Muscle layer of colon (tissue), 2 donors: ENCODE results near the gene MYT1.

Experiments
- H3K27ac ChIP-seq: one replicate; pipeline ENCODE4 v1.7.0; 2013; ENCODE audit warnings: low read depth, mild to moderate bottlenecking, low read length, moderate library complexity
- H3K27me3 ChIP-seq, 2 donors: one replicate each; pipeline ENCODE4 v1.7.0; 2013; ENCODE audit warnings: low read length in 2 of 2, mild to moderate bottlenecking in 2 of 2; ENCODE audit not compliant: insufficient read depth in 2 of 2, control insufficient read depth in 1 of 2
- H3K36me3 ChIP-seq: one replicate; pipeline ENCODE4 v1.7.0; 2013; ENCODE audit warnings: mild to moderate bottlenecking, low read length; ENCODE audit not compliant: insufficient read depth
- H3K4me1 ChIP-seq: one replicate; pipeline ENCODE4 v1.7.0; 2013; ENCODE audit warnings: mild to moderate bottlenecking, low read length; ENCODE audit not compliant: insufficient read depth
- H3K4me3 ChIP-seq, 2 donors: one replicate each; pipeline ENCODE4 v1.7.0; 2013; ENCODE audit warnings: low read length in 2 of 2, low read depth in 1 of 2, mild to moderate bottlenecking in 1 of 2, moderate library complexity in 1 of 2
- H3K9ac ChIP-seq: one replicate; pipeline ENCODE4 v1.7.0; 2013; ENCODE audit warnings: low read length
- H3K9me3 ChIP-seq: one replicate; pipeline ENCODE4 v1.7.0; 2013; ENCODE audit warnings: mild to moderate bottlenecking, low read length
- donor health status: abdominal sarcoma.
- donor health status: Adenocarcinoma of cecum.

MYT1 gene

DNA sequence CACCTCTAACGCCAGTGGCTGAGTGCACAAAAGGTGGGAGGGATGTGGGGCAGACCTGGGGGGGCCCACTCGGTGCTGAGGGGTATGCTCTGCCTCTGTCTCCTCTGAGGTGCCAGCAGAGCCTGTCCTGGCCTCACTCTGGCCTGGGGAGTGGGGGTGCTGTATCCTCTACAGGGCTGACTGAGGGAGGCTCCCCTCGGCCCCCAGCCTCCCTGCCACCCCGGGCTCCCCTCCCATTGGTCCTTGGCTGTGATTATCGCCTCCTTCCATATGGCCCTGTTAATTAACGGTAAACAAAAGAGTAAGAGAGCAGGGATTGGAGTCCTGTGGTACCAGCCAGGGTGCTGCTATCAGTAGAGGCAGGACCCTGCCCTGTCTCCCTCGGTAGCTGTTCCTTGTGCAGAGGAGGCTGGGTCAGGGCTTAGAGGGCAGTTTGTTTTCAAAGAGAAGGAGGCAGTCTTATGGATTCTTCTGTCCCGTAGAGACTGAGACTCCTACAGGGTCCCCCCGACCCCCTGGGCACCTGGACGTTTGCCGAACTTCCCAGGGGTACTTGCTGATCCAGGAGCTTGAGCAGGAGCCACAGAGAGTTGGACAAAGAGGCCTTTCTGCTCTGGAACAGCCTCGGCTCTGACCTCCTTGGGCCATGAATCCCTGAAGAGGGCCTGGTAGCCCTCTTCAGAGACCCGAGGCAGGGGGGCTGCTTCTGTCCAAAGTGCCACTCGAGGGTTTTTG lies 1.8 kb downstream of the MYT1 start:
- no peaks in the 10 kb centered on the region for H3K36me3 ChIP-seq
- peaks cover 28 to 33% of the 10 kb centered on the region in 2 donors for H3K27me3 ChIP-seq
- no peak overlapping the region for H3K27ac ChIP-seq
- no peak overlapping the region for H3K9ac ChIP-seq
- no peak overlapping the region for H3K4me3 ChIP-seq
- no peaks in the 10 kb centered on the region for H3K9me3 ChIP-seq
- H3K4me1 ChIP-seq: no peaks in the 10 kb centered on the region

DNA sequence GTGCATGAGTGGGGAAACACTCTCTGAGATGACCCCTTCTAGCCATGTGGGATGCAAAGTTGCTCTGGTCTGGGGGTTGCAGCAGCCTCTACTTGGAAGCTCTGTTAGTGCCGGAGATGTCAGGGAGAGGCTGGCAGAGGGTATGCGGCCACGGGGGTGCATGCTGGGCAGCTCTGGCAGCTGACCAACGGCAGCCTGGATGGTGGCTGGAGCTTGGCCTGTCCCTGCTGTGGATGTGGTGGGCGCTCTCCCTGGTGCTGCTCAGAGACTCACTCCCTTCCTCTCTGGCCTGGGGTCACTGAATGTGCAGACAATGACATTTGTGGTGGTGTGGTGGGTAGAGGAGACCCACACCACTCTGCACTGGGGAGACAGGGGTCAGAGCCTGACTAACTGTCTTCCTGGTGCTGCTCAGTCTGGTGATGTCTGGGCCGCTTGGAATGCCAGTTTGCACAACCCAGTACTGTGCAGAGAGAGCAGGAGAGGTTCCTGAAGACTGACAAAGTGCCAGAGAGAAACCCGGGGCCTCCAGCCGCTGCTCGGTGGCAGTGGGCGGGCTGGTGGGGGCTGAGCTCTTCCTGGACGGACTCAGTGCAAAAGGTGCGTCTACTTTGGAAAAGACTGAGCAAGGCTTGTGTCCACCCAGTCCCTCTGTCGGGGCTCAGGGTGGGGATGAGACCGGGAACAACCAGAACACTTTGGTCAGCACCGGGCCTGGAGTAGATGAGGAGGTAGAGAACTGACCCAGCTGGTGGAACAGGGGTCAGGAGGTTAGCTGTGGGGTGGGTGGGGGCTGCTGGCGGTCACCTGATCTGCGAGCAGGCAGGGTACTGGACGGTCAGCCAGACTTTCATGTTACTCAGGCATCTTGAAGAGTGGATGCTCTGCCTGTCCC lies 2.7 kb downstream of the MYT1 start:
- Histone ChIP-seq H3K9me3 (no peaks in the 10 kb centered on the region), H3K9ac (no peak overlapping the region), H3K36me3 (no peaks in the 10 kb centered on the region), H3K4me3 (no peak overlapping the region), H3K27me3 (peaks cover 26 to 30% of the 10 kb centered on the region in 2 donors), H3K4me1 (no peaks in the 10 kb centered on the region), H3K27ac (no peak overlapping the region)

- no peaks in the 10 kb centered on the region for H3K4me1 ChIP-seq
- no peak overlapping the region for H3K4me3 ChIP-seq
- H3K27ac ChIP-seq: no peak overlapping the region
- H3K36me3 ChIP-seq: no peaks in the 10 kb centered on the region
- no peaks in the 10 kb centered on the region for H3K9me3 ChIP-seq
- H3K9ac ChIP-seq: no peak overlapping the region
- peaks cover 19 to 23% of the 10 kb centered on the region in 2 donors for H3K27me3 ChIP-seq
These were observed 3.4 kb downstream of the MYT1 start for GRCh38 chr20:64167676-64168075.

GRCh38 chr20:64168381-64169090 lies 4.3 kb downstream of the MYT1 start:
- peaks cover 14 to 25% of the 10 kb centered on the region in 2 donors for H3K27me3 ChIP-seq
- no peaks in the 10 kb centered on the region for H3K36me3 ChIP-seq
- no peak overlapping the region for H3K27ac ChIP-seq
- no peak overlapping the region for H3K9ac ChIP-seq
- no peak overlapping the region for H3K4me3 ChIP-seq
- H3K9me3 ChIP-seq: no peaks in the 10 kb centered on the region
- no peaks in the 10 kb centered on the region for H3K4me1 ChIP-seq

DNA sequence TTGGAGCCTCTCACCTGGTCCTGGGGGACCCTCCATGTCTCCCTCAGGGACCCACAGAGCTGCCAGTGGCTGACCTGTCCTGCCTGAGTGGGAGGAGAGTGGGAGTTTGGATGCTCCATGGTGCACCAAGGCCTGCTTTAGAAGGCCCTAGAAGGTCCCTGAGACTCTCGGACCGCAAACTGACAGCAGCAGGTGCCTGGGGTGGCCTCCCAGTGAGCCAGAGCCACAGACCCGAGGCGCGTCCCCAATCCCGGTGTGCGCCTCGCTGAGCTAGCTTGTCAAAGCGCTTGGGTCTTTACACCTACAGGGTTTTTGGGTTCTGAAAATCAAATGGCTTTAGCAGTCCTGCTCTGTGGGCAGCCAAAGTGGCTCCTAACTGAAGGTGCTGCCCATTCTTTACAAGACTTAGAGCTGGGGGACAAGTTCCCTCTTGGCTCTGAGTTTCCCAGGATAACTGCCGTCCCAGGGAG lies 4.9 kb downstream of the MYT1 start:
- Histone ChIP-seq H3K4me1 (no peaks in the 10 kb centered on the region), H3K4me3 (no peak overlapping the region), H3K36me3 (no peaks in the 10 kb centered on the region), H3K27ac (no peak overlapping the region), H3K27me3 (peaks cover 9 to 25% of the 10 kb centered on the region in 2 donors), H3K9ac (no peak overlapping the region), H3K9me3 (no peaks in the 10 kb centered on the region)

GRCh38 chr20:64171211-64171610 lies 7.0 kb downstream of the MYT1 start:
- Histone ChIP-seq H3K27me3 (peaks cover 7 to 16% of the 10 kb centered on the region in 2 donors), H3K9me3 (no peaks in the 10 kb centered on the region), H3K27ac (no peak overlapping the region), H3K9ac (no peak overlapping the region), H3K4me3 (no peak overlapping the region), H3K4me1 (no peaks in the 10 kb centered on the region), H3K36me3 (no peaks in the 10 kb centered on the region)

GRCh38 chr20:64173116-64173515 lies 8.9 kb downstream of the MYT1 start:
- Histone ChIP-seq H3K4me1 (no peaks in the 10 kb centered on the region), H3K36me3 (no peaks in the 10 kb centered on the region), H3K27ac (no peak overlapping the region), H3K9me3 (no peaks in the 10 kb centered on the region), H3K27me3 (peaks cover 0 to 7% of the 10 kb centered on the region in 2 donors), H3K9ac (no peak overlapping the region), H3K4me3 (no peak overlapping the region)

- Histone ChIP-seq H3K36me3 (no peaks in the 10 kb centered on the region), H3K9ac (no peak overlapping the region), H3K4me3 (no peak overlapping the region), H3K9me3 (no peaks in the 10 kb centered on the region), H3K27me3 (peaks cover 0 to 7% of the 10 kb centered on the region in 2 donors), H3K4me1 (no peaks in the 10 kb centered on the region), H3K27ac (no peak overlapping the region)
These were observed 12.3 kb downstream of the MYT1 start for GRCh38 chr20:64176551-64176950.

DNA sequence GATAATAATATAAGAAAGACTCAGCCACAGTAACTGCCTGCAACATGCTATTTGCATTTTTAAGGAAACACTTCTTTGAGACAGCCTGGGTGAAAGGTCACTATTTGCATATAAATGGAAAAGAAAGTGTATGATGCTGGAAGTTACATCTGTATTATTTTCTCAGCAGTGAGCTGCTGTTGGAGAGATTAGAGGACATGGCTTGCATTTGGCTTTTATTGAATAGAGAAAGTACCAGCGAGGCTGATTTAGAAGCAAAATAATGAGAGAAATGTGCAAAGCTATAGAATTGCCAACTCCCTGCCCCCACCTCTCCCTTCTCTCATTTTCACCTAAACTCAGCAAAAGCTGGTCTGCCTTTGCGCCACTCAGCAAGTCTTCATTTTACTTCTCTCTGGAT lies 12.7 kb downstream of the MYT1 start:
- Histone ChIP-seq H3K4me3 (no peak overlapping the region), H3K9ac (no peak overlapping the region), H3K27ac (no peak overlapping the region), H3K9me3 (no peaks in the 10 kb centered on the region), H3K4me1 (no peaks in the 10 kb centered on the region), H3K36me3 (no peaks in the 10 kb centered on the region), H3K27me3 (peaks cover 0 to 7% of the 10 kb centered on the region in 2 donors)

DNA sequence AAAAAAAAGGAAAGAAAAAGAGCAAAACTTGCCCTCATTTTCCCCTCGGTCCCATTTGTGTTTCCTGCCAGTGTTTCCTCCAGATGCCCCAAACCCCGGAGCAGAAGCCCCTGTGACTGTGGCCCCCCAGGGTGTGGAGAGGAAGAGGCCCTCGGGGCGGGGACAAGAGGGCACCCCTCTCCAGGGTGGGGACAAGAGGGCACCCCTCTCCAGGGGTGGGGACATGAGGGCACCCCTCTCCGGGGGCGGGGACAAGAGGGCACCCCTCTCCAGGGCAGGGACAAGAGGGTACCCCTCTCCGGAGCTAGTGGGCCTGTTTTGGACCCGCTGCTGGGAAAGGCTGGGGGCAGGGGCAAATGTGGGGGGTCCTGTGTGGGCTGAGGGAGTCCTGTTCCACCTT lies 13.1 kb downstream of the MYT1 start:
- Histone ChIP-seq H3K27me3 (peaks cover 0 to 7% of the 10 kb centered on the region in 2 donors), H3K9ac (no peak overlapping the region), H3K36me3 (no peaks in the 10 kb centered on the region), H3K9me3 (no peaks in the 10 kb centered on the region), H3K27ac (no peak overlapping the region), H3K4me1 (no peaks in the 10 kb centered on the region), H3K4me3 (no peak overlapping the region)

DNA sequence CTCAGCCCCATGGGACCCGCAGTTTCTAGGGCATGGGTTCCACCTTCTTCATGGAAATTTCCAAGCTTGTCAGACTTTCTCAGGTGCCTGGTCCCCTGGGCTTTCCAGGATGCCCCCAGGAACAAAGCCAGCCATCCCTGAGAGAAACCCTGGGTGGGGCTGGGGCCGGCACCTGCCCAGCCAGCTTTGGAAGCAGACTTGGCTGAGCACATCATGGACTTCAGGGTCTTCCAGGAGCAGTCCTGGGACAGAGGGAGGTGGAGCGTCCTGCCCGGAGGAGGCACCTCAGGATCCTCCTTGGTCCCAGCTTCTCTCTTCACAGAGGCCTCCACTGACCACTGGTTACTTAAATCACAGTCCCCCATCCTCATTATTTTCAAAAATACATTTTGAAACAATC lies 13.5 kb downstream of the MYT1 start:
- Histone ChIP-seq H3K4me1 (no peaks in the 10 kb centered on the region), H3K4me3 (no peak overlapping the region), H3K27me3 (peaks cover 0 to 7% of the 10 kb centered on the region in 2 donors), H3K9me3 (no peaks in the 10 kb centered on the region), H3K9ac (no peak overlapping the region), H3K27ac (no peak overlapping the region), H3K36me3 (no peaks in the 10 kb centered on the region)
